Measurements from ENCODE around the gene LTBP4.

LTBP4 gene

DNA sequence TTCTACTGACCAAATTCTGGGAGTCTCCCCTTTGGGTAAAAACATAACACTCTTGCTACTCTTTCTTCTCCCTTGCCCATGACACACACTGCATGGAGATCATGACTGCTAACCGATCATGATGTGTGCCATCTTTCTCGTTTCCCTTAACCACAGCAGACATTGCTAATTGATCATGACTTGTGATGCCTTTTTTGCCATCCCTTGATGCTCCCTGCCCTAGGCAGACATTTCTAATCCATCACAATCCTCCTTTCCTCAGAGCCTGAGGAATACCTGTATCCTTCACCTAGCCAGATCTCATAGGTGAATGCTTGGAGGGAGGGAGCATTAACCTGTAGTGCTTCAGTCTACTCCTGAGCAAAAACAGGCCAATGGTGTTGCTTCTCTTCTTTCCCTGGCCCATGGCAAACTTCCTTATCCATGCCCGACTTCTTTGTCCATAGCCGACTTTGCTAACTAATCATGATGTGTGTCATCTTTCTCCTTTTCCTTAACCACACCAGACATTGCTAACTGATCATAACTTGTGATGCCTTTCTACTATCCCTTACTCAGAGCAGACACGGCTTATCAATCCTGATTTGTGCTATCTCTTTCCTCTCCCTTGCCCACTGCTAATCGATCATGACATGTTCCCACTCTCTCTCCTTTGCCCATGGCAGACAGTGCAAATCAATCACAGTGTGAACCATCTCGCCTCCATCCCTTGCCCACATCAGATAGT is 71.6 kb downstream of the LTBP4 start:
- Histone ChIP-seq H3K36me3 (ENCODE audit: control insufficient read depth in 4 of 4, insufficient read depth in 4 of 4, low read length in 3 of 4) (peaks cover 18 to 86% (median 56%) of the 10 kb centered on the region in 4 experiments), H3K27ac (ENCODE audit: insufficient read depth in 1 of 2, low read depth in 1 of 2, low read length in 2 of 2, poor library complexity in 1 of 2, severe bottlenecking in 2 of 2) (no peak overlapping the region), H3K4me1 (ENCODE audit: control extremely low read depth in 1 of 4, control insufficient read depth in 4 of 4, insufficient read depth in 4 of 4, low read length in 3 of 4) (peaks cover 0 to 4% (median 0%) of the 10 kb centered on the region in 4 experiments), H3K4me3 (ENCODE audit: control insufficient read depth in 1 of 7, extremely low read depth in 1 of 7, insufficient read depth in 4 of 7, low read depth in 2 of 7, low read length in 6 of 7) (no peak overlapping the region), H3K27me3 (replicated peaks in 2 of 5; ENCODE audit: control insufficient read depth in 4 of 5, insufficient read depth in 5 of 5, low read length in 4 of 5) (no peaks in the 10 kb centered on the region), H3K9me3 (ENCODE audit: control extremely low read depth in 1 of 5, control insufficient read depth in 4 of 5, insufficient read depth in 2 of 5, low read depth in 1 of 5, low read length in 4 of 5) (peaks cover 0 to 16% (median 7%) of the 10 kb centered on the region in 5 experiments)
- DNase-seq: no peak
- 94% methylated on average over 7 of the region's 7 CpGs for whole genome bisulfite sequencing (ENCODE audit: insufficient coverage)
- ChIA-PET CTCF (no interaction called here), POLR2A (no interaction called here)

GRCh38 chr19:40673397-40673796 is 72.2 kb downstream of the LTBP4 start:
- no peak overlapping the region for H3K27ac ChIP-seq (ENCODE audit: insufficient read depth in 1 of 2, low read depth in 1 of 2, low read length in 2 of 2, poor library complexity in 1 of 2, severe bottlenecking in 2 of 2)
- no peaks in the 10 kb centered on the region for H3K27me3 ChIP-seq (replicated peaks in 2 of 5; ENCODE audit: control insufficient read depth in 4 of 5, insufficient read depth in 5 of 5, low read length in 4 of 5)
- no peak overlapping the region for H3K4me3 ChIP-seq (ENCODE audit: control insufficient read depth in 1 of 7, extremely low read depth in 1 of 7, insufficient read depth in 4 of 7, low read depth in 2 of 7, low read length in 6 of 7)
- 97% methylated on average over 10 of the region's 11 CpGs for WGBS (ENCODE audit: insufficient coverage)
- ChIA-PET POLR2A (no interaction called here), CTCF (no interaction called here)
- DNase-seq: no peak
- H3K9me3 ChIP-seq (ENCODE audit: control extremely low read depth in 1 of 5, control insufficient read depth in 4 of 5, insufficient read depth in 2 of 5, low read depth in 1 of 5, low read length in 4 of 5): peaks cover 0 to 16% (median 7%) of the 10 kb centered on the region in 5 experiments
- H3K36me3 ChIP-seq (ENCODE audit: control insufficient read depth in 4 of 4, insufficient read depth in 4 of 4, low read length in 3 of 4): peaks cover 18 to 85% (median 55%) of the 10 kb centered on the region in 4 experiments
- H3K4me1 ChIP-seq (ENCODE audit: control extremely low read depth in 1 of 4, control insufficient read depth in 4 of 4, insufficient read depth in 4 of 4, low read length in 3 of 4): peaks cover 0 to 4% (median 0%) of the 10 kb centered on the region in 4 experiments

GRCh38 chr19:40674291-40674690 is 73.1 kb downstream of the LTBP4 start:
- DNase-seq: no peak
- no peak overlapping the region for H3K4me3 ChIP-seq (ENCODE audit: control insufficient read depth in 1 of 7, extremely low read depth in 1 of 7, insufficient read depth in 4 of 7, low read depth in 2 of 7, low read length in 6 of 7)
- no peak overlapping the region for H3K27ac ChIP-seq (ENCODE audit: insufficient read depth in 1 of 2, low read depth in 1 of 2, low read length in 2 of 2, poor library complexity in 1 of 2, severe bottlenecking in 2 of 2)
- H3K27me3 ChIP-seq (replicated peaks in 2 of 5; ENCODE audit: control insufficient read depth in 4 of 5, insufficient read depth in 5 of 5, low read length in 4 of 5): no peaks in the 10 kb centered on the region
- 43% methylated on average over 3 of the region's 3 CpGs for WGBS (ENCODE audit: insufficient coverage)
- CTCF ChIA-PET: no interaction called here
- H3K4me1 ChIP-seq (ENCODE audit: control extremely low read depth in 1 of 4, control insufficient read depth in 4 of 4, insufficient read depth in 4 of 4, low read length in 3 of 4): peaks cover 0 to 4% (median 0%) of the 10 kb centered on the region in 4 experiments
- H3K36me3 ChIP-seq (ENCODE audit: control insufficient read depth in 4 of 4, insufficient read depth in 4 of 4, low read length in 3 of 4): peaks cover 10 to 84% (median 49%) of the 10 kb centered on the region in 4 experiments
- POLR2A ChIA-PET: no interaction called here
- H3K9me3 ChIP-seq (ENCODE audit: control extremely low read depth in 1 of 5, control insufficient read depth in 4 of 5, insufficient read depth in 2 of 5, low read depth in 1 of 5, low read length in 4 of 5): peaks cover 0 to 10% (median 6%) of the 10 kb centered on the region in 5 experiments

GRCh38 chr19:40677156-40677555 is 76.0 kb downstream of the LTBP4 start:
- no peak for DNase-seq
- H3K4me3 ChIP-seq (ENCODE audit: control insufficient read depth in 1 of 7, extremely low read depth in 1 of 7, insufficient read depth in 4 of 7, low read depth in 2 of 7, low read length in 6 of 7): no peak overlapping the region
- 98% methylated on average over 22 of the region's 23 CpGs for WGBS (ENCODE audit: insufficient coverage)
- no peak overlapping the region for H3K27ac ChIP-seq (ENCODE audit: insufficient read depth in 1 of 2, low read depth in 1 of 2, low read length in 2 of 2, poor library complexity in 1 of 2, severe bottlenecking in 2 of 2)
- ChIA-PET POLR2A (no interaction called here), CTCF (no interaction called here)
- H3K36me3 ChIP-seq (ENCODE audit: control insufficient read depth in 4 of 4, insufficient read depth in 4 of 4, low read length in 3 of 4): peaks cover 0 to 68% (median 38%) of the 10 kb centered on the region in 4 experiments
- H3K9me3 ChIP-seq (ENCODE audit: control extremely low read depth in 1 of 5, control insufficient read depth in 4 of 5, insufficient read depth in 2 of 5, low read depth in 1 of 5, low read length in 4 of 5): no peaks in the 10 kb centered on the region
- no peaks in the 10 kb centered on the region for H3K27me3 ChIP-seq (replicated peaks in 2 of 5; ENCODE audit: control insufficient read depth in 4 of 5, insufficient read depth in 5 of 5, low read length in 4 of 5)
- H3K4me1 ChIP-seq (ENCODE audit: control extremely low read depth in 1 of 4, control insufficient read depth in 4 of 4, insufficient read depth in 4 of 4, low read length in 3 of 4): peaks cover 0 to 4% (median 0%) of the 10 kb centered on the region in 4 experiments
